CD14-positive monocyte (primary cell): ENCODE measurements around the gene HAGH. TPM values are rescaled to one million over a fixed set of nuclear protein-coding genes. Genes with fewer than 3 reads are reported as not detected.

ENCODE experiments used
- DNase-seq, 3 donors: peaks; one replicate each; pipeline ENCODE4 v3.0.0-alpha.2; 2011 to 2022
- H2AFZ ChIP-seq: 2 replicates; pipeline ENCODE4 v1.6.0; 2012; ENCODE audit warnings: mild to moderate bottlenecking, low read depth, low read length, inconsistent platforms; ENCODE audit not compliant: insufficient read depth, poor library complexity, severe bottlenecking
- H3K27ac ChIP-seq, 2 donors: 1 replicate in 1 of 2; 2 replicates in 1 of 2; pipeline ENCODE4 v1.5.1; 2012 to 2013; ENCODE audit warnings: low read length in 2 of 2, control low read depth in 1 of 2, inconsistent platforms in 1 of 2, low read depth in 1 of 2, mild to moderate bottlenecking in 1 of 2
- H3K27me3 ChIP-seq, 2 donors: one replicate each; pipeline versions ENCODE4 v1.6.0 to v1.6.1; 2011 to 2013; ENCODE audit warnings: low read length in 2 of 2; ENCODE audit not compliant: control insufficient read depth in 2 of 2, insufficient read depth in 2 of 2
- H3K36me3 ChIP-seq, 2 donors: replicated peaks in 1 of 2; 1 replicate in 1 of 2; 2 replicates in 1 of 2; pipeline versions ENCODE4 v1.5.1 to v1.6.1; 2012 to 2013; ENCODE audit warnings: low read length in 2 of 2, control low read depth in 1 of 2, inconsistent platforms in 1 of 2, mild to moderate bottlenecking in 1 of 2; ENCODE audit not compliant: insufficient read depth in 2 of 2, control insufficient read depth in 1 of 2
- H3K4me1 ChIP-seq, 2 donors: 1 replicate in 1 of 2; 2 replicates in 1 of 2; pipeline versions ENCODE4 v1.5.1 to v1.6.1; 2012 to 2013; ENCODE audit warnings: low read length in 2 of 2, control low read depth in 1 of 2, inconsistent platforms in 1 of 2, mild to moderate bottlenecking in 1 of 2, moderate library complexity in 1 of 2; ENCODE audit not compliant: insufficient read depth in 2 of 2, control insufficient read depth in 1 of 2
- H3K4me2 ChIP-seq: replicated peaks from 2 replicates; pipeline ENCODE3; 2012; ENCODE audit warnings: low read length, moderate library complexity, mild to moderate bottlenecking; ENCODE audit not compliant: poor library complexity, severe bottlenecking; ENCODE audit errors: extremely low read depth
- H3K4me3 ChIP-seq, 3 experiments: fragments of 200-600 bp in 1 of 3; sonication (generic) in 1 of 3; replicated peaks in 1 of 3; 1 replicate in 2 of 3; 2 replicates in 1 of 3; pipeline ENCODE4 v1.5.1; 2011 to 2013; ENCODE audit warnings: low read length in 3 of 3, mild to moderate bottlenecking in 3 of 3, control low read depth in 2 of 3, low read depth in 2 of 3, inconsistent platforms in 1 of 3, moderate library complexity in 1 of 3
- H3K79me2 ChIP-seq: 2 replicates; pipeline ENCODE4 v1.6.0; 2012; ENCODE audit warnings: mild to moderate bottlenecking, control low read depth, inconsistent platforms, low read length, moderate library complexity; ENCODE audit not compliant: insufficient read depth
- H3K9ac ChIP-seq: 2 replicates; pipeline ENCODE4 v1.6.0; 2017; ENCODE audit warnings: low read length, mild to moderate bottlenecking; ENCODE audit not compliant: insufficient read depth, poor library complexity, severe bottlenecking
- H3K9me3 ChIP-seq, 2 donors: replicated peaks in 1 of 2; 1 replicate in 1 of 2; 2 replicates in 1 of 2; pipeline versions ENCODE4 v1.5.1 to v1.6.1; 2012 to 2013; ENCODE audit warnings: low read length in 2 of 2, control low read depth in 1 of 2; ENCODE audit not compliant: control insufficient read depth in 1 of 2, insufficient read depth in 1 of 2
- H4K20me1 ChIP-seq: 2 replicates; pipeline ENCODE4 v1.6.0; 2012; ENCODE audit warnings: mild to moderate bottlenecking, low read length, control low read depth, moderate library complexity; ENCODE audit not compliant: insufficient read depth
- H3K27ac Mint-ChIP-seq, 7 donors: one replicate each; pipeline ENCODE4 v1.8.0; 2020; ENCODE audit warnings: mild to moderate bottlenecking in 7 of 7, mixed read lengths in 7 of 7, moderate library complexity in 6 of 7, inconsistent platforms in 2 of 7
- H3K27me3 Mint-ChIP-seq, 3 donors: one replicate each; pipeline ENCODE4 v1.8.0; 2021 to 2022; ENCODE audit warnings: low read depth in 3 of 3, mild to moderate bottlenecking in 3 of 3, mixed read lengths in 3 of 3, moderate library complexity in 3 of 3, inconsistent platforms in 1 of 3
- H3K36me3 Mint-ChIP-seq, 2 donors: one replicate each; pipeline ENCODE4 v1.8.0; 2020; ENCODE audit warnings: mixed read lengths in 2 of 2, inconsistent platforms in 1 of 2, mild to moderate bottlenecking in 1 of 2
- H3K4me1 Mint-ChIP-seq: one replicate; pipeline ENCODE4 v1.8.0; 2020; ENCODE audit warnings: mild to moderate bottlenecking, mixed read lengths
- H3K4me3 Mint-ChIP-seq, 2 donors: one replicate each; pipeline ENCODE4 v1.8.0; 2020; ENCODE audit warnings: mild to moderate bottlenecking in 2 of 2, mixed read lengths in 2 of 2, moderate library complexity in 1 of 2
- H3K9me3 Mint-ChIP-seq, 7 donors: one replicate each; pipeline ENCODE4 v1.8.0; 2020 to 2022; ENCODE audit warnings: mixed read lengths in 7 of 7, mild to moderate bottlenecking in 6 of 7, moderate library complexity in 6 of 7, inconsistent platforms in 2 of 7
- WGBS: methylation state at CpG from one replicate; pipeline ENCODE4 v1.1.5; 2013; ENCODE audit warnings: missing lambda C conversion rate; ENCODE audit not compliant: insufficient coverage; 5-methylcytosine and 5-hydroxymethylcytosine counted together
- intact Hi-C, 2 donors: fragments of 100-400 bp; cut with micrococcal nuclease; formaldehyde crosslinking; loops; one replicate each; pipeline versions ENCODE4 v1.15.0 to v1.15.1; 2023
- polyA plus RNA-seq, 3 donors: library from polyadenylated mRNA; depleted of rRNA in 1 of 3; unstranded in 2 of 3; stranded (reverse) in 1 of 3; fragments of 300-500 nt in 2 of 3; fragments of >200 nt in 1 of 3; fragmentation: Illumina TruSeq in 2 of 3; gene quantifications; 1 replicate in 2 of 3; 2 replicates in 1 of 3; pipeline ENCODE4 v1.2.3, GENCODE V29; 2012 to 2021
- TF ChIP-seq, protein P1 (sequence below): fragments of 200-600 bp; IDR thresholded peaks from one replicate; pipeline ENCODE4 v1.8.0; 2022; ENCODE audit warnings: antibody characterized with exemption, mild to moderate bottlenecking

The HAGH gene
- polyA plus RNA-seq, 3 donors = 42.6 to 82.1 (median 47.7) TPM

DNA sequence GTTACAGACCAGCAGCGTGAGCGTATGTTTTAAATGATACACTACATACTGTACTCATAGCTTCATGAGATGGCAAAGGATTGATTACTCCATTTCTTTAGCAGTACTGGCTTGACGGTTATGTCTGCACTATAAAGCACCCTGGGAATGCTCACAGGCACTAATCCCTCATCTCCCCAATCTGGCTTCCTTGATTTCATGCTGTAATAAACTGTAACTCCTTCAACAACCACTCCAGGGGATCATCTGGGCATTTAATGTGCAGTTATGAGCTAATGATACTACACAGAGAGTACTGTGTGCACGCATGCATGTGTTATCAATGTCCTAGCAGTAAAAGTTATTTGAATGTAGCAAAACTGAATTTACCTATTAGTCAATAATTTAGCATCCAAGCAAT is 25.2 kb upstream of the HAGH start:
- Mint-ChIP-seq H3K27ac (no peak overlapping the region), H3K27me3 (peaks cover 6 to 40% (median 9%) of the 10 kb centered on the region in 3 donors), H3K9me3 (peaks cover 0 to under 1% (median 0%) of the 10 kb centered on the region in 7 donors), H3K4me3 (no peak overlapping the region), H3K36me3 (no peaks in the 10 kb centered on the region), H3K4me1 (no peaks in the 10 kb centered on the region)
- 60% methylated on average over 2 of the region's 4 CpGs for WGBS
- Histone ChIP-seq H3K9me3 (no peaks in the 10 kb centered on the region), H3K36me3 (no peaks in the 10 kb centered on the region), H3K27me3 (peaks cover 0 to 3% of the 10 kb centered on the region in 2 donors), H3K4me3 (no peak overlapping the region), H4K20me1 (no peaks in the 10 kb centered on the region), H3K9ac (no peak overlapping the region), H3K4me1 (no peaks in the 10 kb centered on the region), H2AFZ (no peak overlapping the region), H3K4me2 (no peak overlapping the region), H3K79me2 (no peaks in the 10 kb centered on the region), H3K27ac (no peak overlapping the region)
- intact Hi-C loops = no loop called here
- no peak for DNase-seq
- TF ChIP-seq, protein P1, sequence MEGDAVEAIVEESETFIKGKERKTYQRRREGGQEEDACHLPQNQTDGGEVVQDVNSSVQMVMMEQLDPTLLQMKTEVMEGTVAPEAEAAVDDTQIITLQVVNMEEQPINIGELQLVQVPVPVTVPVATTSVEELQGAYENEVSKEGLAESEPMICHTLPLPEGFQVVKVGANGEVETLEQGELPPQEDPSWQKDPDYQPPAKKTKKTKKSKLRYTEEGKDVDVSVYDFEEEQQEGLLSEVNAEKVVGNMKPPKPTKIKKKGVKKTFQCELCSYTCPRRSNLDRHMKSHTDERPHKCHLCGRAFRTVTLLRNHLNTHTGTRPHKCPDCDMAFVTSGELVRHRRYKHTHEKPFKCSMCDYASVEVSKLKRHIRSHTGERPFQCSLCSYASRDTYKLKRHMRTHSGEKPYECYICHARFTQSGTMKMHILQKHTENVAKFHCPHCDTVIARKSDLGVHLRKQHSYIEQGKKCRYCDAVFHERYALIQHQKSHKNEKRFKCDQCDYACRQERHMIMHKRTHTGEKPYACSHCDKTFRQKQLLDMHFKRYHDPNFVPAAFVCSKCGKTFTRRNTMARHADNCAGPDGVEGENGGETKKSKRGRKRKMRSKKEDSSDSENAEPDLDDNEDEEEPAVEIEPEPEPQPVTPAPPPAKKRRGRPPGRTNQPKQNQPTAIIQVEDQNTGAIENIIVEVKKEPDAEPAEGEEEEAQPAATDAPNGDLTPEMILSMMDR = no peak

DNA sequence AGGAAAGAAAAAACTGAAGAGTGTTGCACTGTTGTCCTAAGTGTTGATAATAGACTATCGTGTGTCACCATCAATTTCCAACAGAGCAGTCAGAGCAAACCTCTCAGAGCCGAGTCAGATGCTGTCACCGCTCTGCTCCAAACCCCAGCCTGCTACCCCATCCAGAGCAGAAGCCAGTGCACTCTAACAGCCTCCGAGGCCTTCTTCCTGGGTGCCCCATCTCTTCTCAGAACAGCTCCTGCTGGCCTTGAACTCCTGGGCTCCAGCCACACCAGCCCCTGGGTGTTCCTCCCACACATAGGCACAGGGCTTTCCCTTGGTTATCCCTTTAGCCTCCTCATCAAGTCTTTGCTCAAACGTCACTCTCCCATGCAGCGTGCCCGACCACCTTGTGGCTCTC is 24.4 kb upstream of the HAGH start:
- TF ChIP-seq, protein P1 = no peak
- no peaks in the 10 kb centered on the region for H3K36me3 ChIP-seq
- H3K9me3 ChIP-seq = no peaks in the 10 kb centered on the region
- no peaks in the 10 kb centered on the region for H3K4me1 Mint-ChIP-seq
- intact Hi-C loops = no loop called here
- H3K4me3 ChIP-seq = no peak overlapping the region
- no peaks in the 10 kb centered on the region for H3K79me2 ChIP-seq
- peaks cover 6 to 40% (median 11%) of the 10 kb centered on the region in 3 donors for H3K27me3 Mint-ChIP-seq
- H3K27ac Mint-ChIP-seq = no peak overlapping the region
- H4K20me1 ChIP-seq = no peaks in the 10 kb centered on the region
- peaks cover 0 to 3% of the 10 kb centered on the region in 2 donors for H3K27me3 ChIP-seq
- no peak overlapping the region for H3K4me2 ChIP-seq
- no peaks in the 10 kb centered on the region for H3K36me3 Mint-ChIP-seq
- H3K4me1 ChIP-seq = no peaks in the 10 kb centered on the region
- no peak overlapping the region for H2AFZ ChIP-seq
- H3K4me3 Mint-ChIP-seq = no peak overlapping the region
- no peak for DNase-seq
- WGBS = 93% methylated on average over 6 of the region's 7 CpGs
- no peaks in the 10 kb centered on the region for H3K9me3 Mint-ChIP-seq
- no peak overlapping the region for H3K9ac ChIP-seq
- no peak overlapping the region for H3K27ac ChIP-seq
